ENCODE measurements around the gene AMER1. TPM values are rescaled to one million over a fixed set of nuclear protein-coding genes. Genes with fewer than 3 reads are reported as not detected.

Gene AMER1
- total RNA-seq, 1 donor from 2014 or later, result 4.4 TPM

DNA sequence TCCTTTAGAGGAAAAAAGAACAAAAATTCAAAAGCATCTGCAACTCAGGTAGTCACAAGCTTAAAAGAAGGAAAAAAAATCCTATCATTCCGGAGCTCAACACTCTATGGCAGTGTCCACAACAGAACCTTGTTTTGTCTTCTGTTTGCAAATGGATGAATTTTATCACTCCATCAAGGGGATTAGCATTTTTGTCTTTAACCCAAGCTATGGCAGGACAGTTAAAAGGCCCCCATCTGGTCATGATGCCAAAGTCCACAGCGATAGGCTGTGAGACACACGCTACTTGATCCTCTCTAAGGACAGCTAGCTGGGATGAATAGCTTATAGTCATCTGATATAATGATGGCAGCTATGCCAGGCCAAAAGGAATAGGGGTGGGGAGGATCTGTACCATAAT is 16.6 kb downstream of the AMER1 start:
- intact Hi-C loops (cut with DNase I), result no loop called here
- no peak for ATAC-seq (ENCODE audit: poor library complexity)
- no peak for DNase-seq

DNA sequence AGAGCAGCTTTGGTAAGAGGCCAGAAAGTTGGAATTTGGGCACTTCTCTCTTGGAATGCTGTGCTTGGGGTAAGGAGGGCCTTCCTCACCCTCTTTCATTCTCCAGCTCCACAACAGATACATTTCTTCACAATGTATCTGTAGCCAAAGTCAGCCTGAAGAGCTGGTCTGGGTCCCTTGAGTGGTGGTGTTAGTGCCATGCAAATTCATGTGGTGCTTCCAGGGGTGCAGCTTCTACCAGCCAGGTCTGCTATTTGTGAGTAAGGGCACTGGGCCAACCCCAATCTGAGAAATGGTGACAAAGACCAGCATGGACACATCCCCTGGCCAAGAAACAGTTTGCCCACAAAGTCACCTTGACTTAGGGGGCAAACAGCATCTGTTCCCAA is 17.8 kb downstream of the AMER1 start:
- intact Hi-C loops (cut with DNase I), result no loop called here
- no peak for DNase-seq
- no peak for ATAC-seq (ENCODE audit: poor library complexity)

DNA sequence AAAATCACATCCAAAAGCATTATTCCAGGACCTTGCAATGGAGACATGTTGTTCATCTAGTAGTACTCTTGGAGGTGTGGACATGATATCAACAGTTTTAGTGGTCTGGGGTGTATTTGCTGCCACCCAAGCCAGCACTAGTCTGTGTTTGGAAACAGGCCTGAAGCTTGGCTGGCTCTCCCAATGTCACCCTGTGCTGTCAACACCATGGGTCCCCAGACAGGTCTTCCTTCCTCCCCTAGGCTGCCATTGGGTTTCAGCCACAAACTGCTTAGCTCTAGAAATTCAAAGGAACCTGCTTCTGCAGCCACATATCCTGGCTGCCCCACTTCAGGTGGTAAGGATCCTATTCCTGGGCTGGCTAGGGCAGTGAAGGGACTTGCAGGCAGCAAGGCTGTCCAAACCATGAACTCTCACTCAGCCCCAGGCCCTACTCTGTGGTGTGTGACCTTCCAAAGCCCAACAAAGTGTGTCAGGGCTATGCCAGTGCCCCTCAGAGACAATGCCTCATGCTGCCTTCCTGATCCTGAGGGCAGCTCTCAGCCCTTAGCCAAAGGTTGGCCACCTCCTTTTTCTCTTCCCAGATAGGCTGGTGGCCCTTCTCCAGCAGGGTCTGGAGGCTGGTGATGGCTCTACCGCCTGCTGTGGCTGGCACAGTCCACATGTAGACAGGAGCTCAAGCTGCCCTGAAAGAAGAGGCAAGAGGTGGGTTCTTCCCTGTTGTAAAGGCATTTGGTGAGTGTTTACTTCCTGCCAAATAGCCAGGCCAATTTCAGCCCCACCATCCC is 18.3 kb downstream of the AMER1 start:
- intact Hi-C loops (cut with DNase I), result no loop called here
- DNase-seq (peak; percentile 51), ATAC-seq (ENCODE audit: poor library complexity) (peak; percentile 96)

DNA sequence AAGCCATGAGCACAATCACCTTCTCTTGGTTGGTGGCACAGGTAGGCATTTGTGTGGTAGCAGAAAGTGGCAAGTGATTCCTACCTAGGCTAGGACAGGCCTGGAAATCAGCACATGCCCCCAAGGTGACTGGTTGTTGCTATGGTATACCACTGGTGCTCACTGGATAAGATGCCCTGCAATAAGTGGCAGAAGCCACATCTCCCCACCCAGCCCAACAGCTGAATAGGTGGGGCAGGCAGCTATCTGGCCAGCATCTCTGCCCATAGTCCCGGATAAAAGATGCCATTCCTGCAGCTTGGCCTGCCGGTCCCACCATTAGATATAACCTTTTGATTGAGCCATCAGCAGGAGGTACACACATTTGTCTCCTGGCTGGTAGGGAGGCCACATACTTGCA is 21.1 kb downstream of the AMER1 start:
- no peak for DNase-seq
- intact Hi-C loops (cut with DNase I), result no loop called here
- ATAC-seq (ENCODE audit: poor library complexity), result no peak

DNA sequence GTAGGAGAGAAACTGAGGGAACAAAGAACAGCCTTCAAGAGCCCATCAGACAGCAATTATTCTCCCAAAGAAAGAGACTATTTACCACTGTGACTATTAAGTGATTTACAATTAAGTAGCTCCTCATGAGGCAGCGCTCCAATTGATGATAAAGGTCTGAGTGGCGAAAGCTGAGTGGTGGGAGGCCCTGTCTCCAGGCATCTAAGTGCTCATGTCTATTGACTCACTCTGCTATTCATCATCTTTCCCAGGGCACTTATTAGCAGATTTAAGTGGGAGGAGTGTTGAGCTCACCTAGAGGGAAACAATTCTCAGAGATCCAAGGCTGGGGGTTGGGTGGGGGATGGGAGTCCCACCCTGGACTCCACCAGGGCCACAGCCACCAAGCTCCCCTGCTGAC is 23.3 kb downstream of the AMER1 start:
- DNase-seq (no peak), ATAC-seq (ENCODE audit: poor library complexity) (no peak)
- intact Hi-C loops (cut with DNase I), result no loop called here

DNA sequence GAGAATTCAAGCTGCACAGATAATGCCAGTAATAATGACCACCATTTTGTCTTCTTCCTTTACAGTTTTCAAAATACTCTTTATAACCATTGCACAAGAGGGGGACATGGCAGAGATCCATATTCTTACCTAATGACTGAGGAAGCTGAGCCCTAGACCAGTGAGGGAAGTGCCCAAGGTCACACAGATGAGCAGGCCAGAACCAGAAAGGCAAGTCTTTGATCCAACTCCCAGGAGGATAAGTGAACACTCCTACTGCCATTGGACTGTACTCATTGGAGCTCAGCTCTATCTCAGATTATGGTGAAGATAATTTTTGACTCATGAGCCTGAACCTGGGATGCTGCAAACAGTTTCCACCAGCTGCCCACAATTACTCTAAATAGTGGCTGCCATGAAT is 28.6 kb downstream of the AMER1 start:
- intact Hi-C loops (cut with DNase I), result no loop called here
- DNase-seq (no peak), ATAC-seq (ENCODE audit: poor library complexity) (no peak)

DNA sequence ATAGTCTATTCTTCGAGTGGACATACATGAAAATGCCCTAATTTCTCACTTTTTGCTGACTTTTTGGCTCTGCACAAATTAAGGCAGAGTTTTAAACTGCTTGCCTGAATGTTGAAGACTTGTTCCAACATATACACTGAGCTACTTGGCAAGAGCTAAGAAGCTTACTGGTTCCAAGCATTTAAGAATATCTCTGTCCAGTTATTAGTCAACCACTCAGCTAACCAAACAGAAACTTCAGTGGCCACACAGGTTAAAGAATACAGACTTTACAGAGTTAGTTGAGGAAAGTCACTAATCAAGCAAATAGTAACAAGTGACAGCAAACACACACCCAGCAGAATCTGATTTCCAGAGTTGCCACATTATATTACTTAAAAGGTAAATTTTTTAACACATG is 35.5 kb downstream of the AMER1 start:
- intact Hi-C loops (cut with DNase I), result no loop called here
- ATAC-seq (ENCODE audit: poor library complexity) (no peak), DNase-seq (no peak)

DNA sequence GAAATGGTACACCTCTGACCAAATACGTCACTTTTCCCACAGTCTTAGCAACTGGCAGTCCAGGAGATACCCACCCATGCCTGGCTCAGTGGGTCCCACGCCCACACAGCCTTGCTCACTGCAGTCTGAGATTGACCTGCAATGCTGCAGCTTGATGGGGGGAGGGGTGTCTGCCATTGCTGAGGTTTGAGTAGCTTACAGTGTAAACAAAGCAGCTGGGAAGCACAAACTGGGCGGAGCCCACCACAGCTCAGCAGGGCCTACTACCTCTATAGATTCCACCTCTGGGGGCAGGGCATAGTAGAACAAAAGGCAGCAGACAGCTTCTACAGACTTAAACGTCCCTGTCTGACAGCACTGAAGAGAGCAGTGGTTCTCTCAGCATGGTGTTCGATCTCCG is 52.7 kb downstream of the AMER1 start:
- DNase-seq (no peak), ATAC-seq (ENCODE audit: poor library complexity) (no peak)
- intact Hi-C loops (cut with DNase I), result no loop called here

DNA sequence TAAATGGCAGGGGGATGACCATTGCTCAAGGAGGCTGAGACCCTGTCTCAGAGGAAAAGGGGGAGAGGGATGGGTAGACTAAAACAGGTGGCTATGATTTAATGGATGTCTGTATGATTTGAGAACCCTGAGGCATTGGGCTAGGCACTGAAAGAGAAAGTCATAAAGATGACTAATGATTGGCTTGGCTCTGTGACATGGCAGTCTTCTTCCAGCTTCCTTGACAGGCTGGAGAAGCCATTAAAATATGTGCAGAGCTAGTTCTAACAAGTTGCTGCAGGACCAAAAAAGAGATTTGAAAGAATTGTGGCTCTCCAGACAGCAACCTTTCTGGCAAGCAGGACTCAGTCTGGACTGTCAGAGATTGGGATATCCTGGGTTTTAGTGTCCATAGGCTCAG is 53.6 kb downstream of the AMER1 start:
- DNase-seq (no peak), ATAC-seq (ENCODE audit: poor library complexity) (no peak)
- intact Hi-C loops (cut with DNase I), result no loop called here

DNA sequence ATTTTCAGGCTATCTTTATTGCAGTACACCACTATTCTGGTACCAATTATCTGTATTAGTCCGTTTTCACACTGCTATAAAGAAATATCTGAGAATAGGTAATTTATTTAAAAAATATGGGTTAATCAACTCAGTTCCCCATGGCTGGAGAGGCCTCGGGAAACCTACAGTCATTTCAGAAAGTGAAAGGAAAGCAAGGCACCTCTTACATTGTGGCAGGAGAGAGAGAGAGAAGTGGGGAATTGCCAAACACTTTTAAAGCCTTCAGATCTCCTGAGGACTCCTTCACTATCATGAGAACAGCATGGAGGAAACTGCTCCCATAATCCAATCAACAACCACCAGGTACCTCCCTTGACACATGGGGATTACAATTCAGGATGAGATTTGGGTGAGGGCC is 54.7 kb downstream of the AMER1 start:
- no peak for ATAC-seq (ENCODE audit: poor library complexity)
- DNase-seq, result no peak
- intact Hi-C loops (cut with DNase I), result no loop called here

Other genes with a start within 250 kb of the AMER1 start
- gene ASB12, start 24.9 kb upstream of the AMER1 start, total RNA-seq, result 2.7 TPM
- 0.51 TPM for gene MTMR8, start 189.7 kb upstream of the AMER1 start, total RNA-seq